SK-N-SH (cell line): ENCODE measurements around the gene GPC5. TPM values are rescaled to one million over a fixed set of nuclear protein-coding genes. Genes with fewer than 3 reads are reported as not detected.

Source experiments
- CTCF ChIA-PET: fragments of 300-600, 350-600 bp; formaldehyde crosslinking; extraction: SDS; loops from one replicate; lab custom pipeline; 2021; lab: Yijun Ruan, JAX
- POLR2A ChIA-PET: fragments of 350-600 bp; sonication (Branson Sonifier 250); formaldehyde crosslinking; extraction: SDS; loops from one replicate; lab custom pipeline; 2020; ENCODE audit warnings: antibody characterized with exemption, inconsistent platforms; lab: Yijun Ruan, JAX
- DNase-seq: peaks from one replicate; pipeline ENCODE4 v3.0.0; 2012
- H2AFZ ChIP-seq: fragments of 200-600 bp; sonication (generic); 2 replicates; pipeline ENCODE4 v1.8.1; 2016; ENCODE audit warnings: antibody characterized with exemption, mild to moderate bottlenecking, low read depth
- H3F3A ChIP-seq: fragments of 200-600 bp; sonication (generic); replicated peaks from 2 replicates; pipeline ENCODE3; 2016; ENCODE audit warnings: antibody characterized with exemption, mild to moderate bottlenecking; ENCODE audit not compliant: insufficient read depth
- H3K27ac ChIP-seq, 2 experiments: fragments of 200-500 bp in 1 of 2; fragments of 200-600 bp in 1 of 2; sonication (Bioruptor generic) in 1 of 2; sonication (generic), shearing (Covaris generic) in 1 of 2; 2 replicates each; pipeline versions ENCODE4 v1.5.1 to v1.6.1; 2014 to 2016; ENCODE audit warnings: low read depth in 2 of 2, inconsistent platforms in 1 of 2, low read length in 1 of 2, mild to moderate bottlenecking in 1 of 2, mixed read lengths in 1 of 2
- H3K27me3 ChIP-seq: fragments of 200-600 bp; sonication (generic), shearing (Covaris generic); 2 replicates; pipeline ENCODE4 v1.6.1; 2016; ENCODE audit warnings: mixed run types; ENCODE audit not compliant: insufficient read depth
- H3K36me3 ChIP-seq, 2 experiments: fragments of 200-500 bp in 1 of 2; fragments of 200-600 bp in 1 of 2; sonication (Bioruptor generic) in 1 of 2; sonication (generic) in 1 of 2; replicated peaks in 1 of 2; 2 replicates each; pipeline versions ENCODE3 to v1.5.1; 2014 to 2016; ENCODE audit warnings: low read length in 1 of 2, mild to moderate bottlenecking in 1 of 2; ENCODE audit not compliant: insufficient read depth in 2 of 2, control insufficient read depth in 1 of 2
- H3K4me1 ChIP-seq, 2 experiments: fragments of 200-500 bp in 1 of 2; fragments of 200-600 bp in 1 of 2; sonication (Bioruptor generic) in 1 of 2; sonication (generic), shearing (Covaris generic) in 1 of 2; 2 replicates each; pipeline versions ENCODE4 v1.5.1 to v1.6.1; 2014 to 2016; ENCODE audit warnings: low read depth in 1 of 2, low read length in 1 of 2, mixed run types in 1 of 2; ENCODE audit not compliant: insufficient read depth in 2 of 2, control insufficient read depth in 1 of 2
- H3K4me2 ChIP-seq: fragments of 200-600 bp; sonication (generic), shearing (Covaris generic); 2 replicates; pipeline ENCODE4 v1.6.1; 2017; ENCODE audit warnings: mixed run types
- H3K4me3 ChIP-seq, 2 experiments: fragments of 200-500 bp in 1 of 2; fragments of 200-600 bp in 1 of 2; sonication (Bioruptor generic) in 1 of 2; sonication (generic), shearing (Covaris generic) in 1 of 2; 2 replicates each; pipeline versions ENCODE4 v1.5.1 to v1.8.1; 2014 to 2016; ENCODE audit warnings: low read depth in 2 of 2, inconsistent platforms in 1 of 2, low read length in 1 of 2, mild to moderate bottlenecking in 1 of 2, mixed read lengths in 1 of 2, moderate library complexity in 1 of 2
- H3K79me2 ChIP-seq: fragments of 200-600 bp; sonication (generic); 2 replicates; pipeline ENCODE4 v1.8.1; 2017; ENCODE audit warnings: mild to moderate bottlenecking; ENCODE audit not compliant: insufficient read depth
- H3K9ac ChIP-seq: fragments of 200-600 bp; sonication (generic); 2 replicates; pipeline ENCODE4 v1.6.1; 2017; ENCODE audit warnings: mixed run types
- H3K9me2 ChIP-seq: fragments of 200-600 bp; sonication (generic); 2 replicates; pipeline ENCODE4 v1.6.1; 2017; ENCODE audit warnings: mixed run types
- H3K9me3 ChIP-seq: fragments of 200-600 bp; sonication (generic); 2 replicates; pipeline ENCODE4 v1.6.1; 2017; ENCODE audit warnings: mixed run types, mild to moderate bottlenecking, moderate library complexity
- H4K20me1 ChIP-seq: fragments of 200-600 bp; sonication (generic); 2 replicates; pipeline ENCODE4 v1.6.1; 2017; ENCODE audit warnings: mild to moderate bottlenecking, mixed run types; ENCODE audit not compliant: insufficient read depth
- CTCF ChIP-seq: fragments of 200-600 bp; sonication (generic); IDR thresholded peaks from 2 replicates; pipeline ENCODE4 v1.6.1; 2017; ENCODE audit warnings: antibody characterized with exemption, mild to moderate bottlenecking, moderate library complexity
- ELF1 ChIP-seq: IDR thresholded peaks from 2 replicates; pipeline ENCODE4 v1.4.0; 2012
- EZH2phosphoT487 ChIP-seq: fragments of 200-600 bp; sonication (generic); IDR thresholded peaks from 2 replicates; pipeline ENCODE4 v1.6.1; 2017; ENCODE audit warnings: low read depth, mixed run types, mild to moderate bottlenecking, antibody characterized with exemption, moderate library complexity, borderline replicate concordance
- FOXJ3 ChIP-seq: sonication (generic); formaldehyde crosslinking; IDR thresholded peaks from 2 replicates; pipeline ENCODE4 v1.5.1; 2020; ENCODE audit warnings: mild to moderate bottlenecking, missing genetic modification reagents
- FOXM1 ChIP-seq: IDR thresholded peaks from 2 replicates; pipeline ENCODE4 v1.4.0; 2012; ENCODE audit warnings: low read depth, mild to moderate bottlenecking
- GABPA ChIP-seq: IDR thresholded peaks from 2 replicates; pipeline ENCODE4 v1.4.0; 2012; ENCODE audit warnings: low read depth, mild to moderate bottlenecking
- MEF2A ChIP-seq: IDR thresholded peaks from 2 replicates; pipeline ENCODE4 v1.4.0; 2012; ENCODE audit warnings: low read depth, borderline replicate concordance
- MXI1 ChIP-seq: IDR thresholded peaks from 2 replicates; pipeline ENCODE4 v1.6.1; 2012; ENCODE audit warnings: mild to moderate bottlenecking, low read depth, low read length, improper control_type of control experiment
- NFIC ChIP-seq: IDR thresholded peaks from 2 replicates; pipeline ENCODE4 v1.4.0; 2012; ENCODE audit warnings: borderline replicate concordance
- NRF1 ChIP-seq: IDR thresholded peaks from 2 replicates; pipeline ENCODE4 v1.6.1; 2012; ENCODE audit warnings: low read depth, mild to moderate bottlenecking, low read length
- RCOR1 ChIP-seq: fragments of 150-350 bp; IDR thresholded peaks from 2 replicates; pipeline ENCODE4 v1.6.1; 2017; ENCODE audit warnings: antibody characterized with exemption, low read length
- REST ChIP-seq: IDR thresholded peaks from 2 replicates; pipeline ENCODE4 v1.6.1; 2012; ENCODE audit warnings: mild to moderate bottlenecking, low read depth, low read length, moderate library complexity
- RFX5 ChIP-seq: IDR thresholded peaks from 2 replicates; pipeline ENCODE4 v1.6.1; 2012; ENCODE audit warnings: mild to moderate bottlenecking, improper control_type of control experiment, low read length
- SIN3A ChIP-seq: IDR thresholded peaks from 2 replicates; pipeline ENCODE4 v1.6.1; 2012; ENCODE audit warnings: low read depth, mild to moderate bottlenecking, low read length, moderate library complexity, borderline replicate concordance
- TEAD4 ChIP-seq: IDR thresholded peaks from 2 replicates; pipeline ENCODE4 v1.4.0; 2012; ENCODE audit warnings: mild to moderate bottlenecking, borderline replicate concordance; ENCODE audit not compliant: insufficient read depth
- USF1 ChIP-seq: IDR thresholded peaks from 2 replicates; pipeline ENCODE4 v1.4.0; 2012; ENCODE audit warnings: low read depth, borderline replicate concordance
- YY1 ChIP-seq: IDR thresholded peaks from 2 replicates; pipeline ENCODE4 v1.4.0; 2012; ENCODE audit warnings: low read depth, mild to moderate bottlenecking
- WGBS: methylation state at CpG from one replicate; pipeline ENCODE4 v1.1.6; 2017; ENCODE audit warnings: low lambda C conversion rate; 5-methylcytosine and 5-hydroxymethylcytosine counted together
- polyA plus RNA-seq, 3 experiments: library from polyadenylated mRNA; depleted of rRNA; stranded (reverse); fragments of >200 nt; gene quantifications; 2 replicates each; pipeline ENCODE4 v1.2.3, GENCODE V29; 2012

GPC5 gene
- polyA plus RNA-seq, 1 of the 3 experiments (the other 2 are of a cell fraction), result 0.03 TPM

GRCh38 chr13:92429231-92429630, 1030.8 kb downstream of the GPC5 start:
- CTCF ChIA-PET, result no interaction called here
- no peak overlapping the region for H3K27ac ChIP-seq

More at GRCh38 chr13:92429231-92429630, 1030.8 kb downstream of the GPC5 start:
- no peaks in the 10 kb centered on the region for H3K4me1 ChIP-seq
- H2AFZ ChIP-seq, result no peak overlapping the region
- no peak overlapping the region for H3K4me2 ChIP-seq
- H3K9me3 ChIP-seq, result no peaks in the 10 kb centered on the region
- no peaks in the 10 kb centered on the region for H3K9me2 ChIP-seq
- WGBS, result 41% methylated on average over 2 of the region's 2 CpGs
- no peaks in the 10 kb centered on the region for H3K36me3 ChIP-seq
- POLR2A ChIA-PET, result no interaction called here
- no peaks in the 10 kb centered on the region for H4K20me1 ChIP-seq
- DNase-seq, result no peak
- no peaks in the 10 kb centered on the region for H3F3A ChIP-seq
- TF ChIP-seq YY1 (no peak), ELF1 (no peak), USF1 (no peak), RFX5 (no peak), MEF2A (no peak), REST (no peak), CTCF (no peak), NFIC (no peak), TEAD4 (no peak), EZH2phosphoT487 (no peak), GABPA (no peak), RCOR1 (no peak), SIN3A (no peak), FOXM1 (no peak), NRF1 (no peak), FOXJ3 (CRISPR knock-in tag) (no peak), MXI1 (no peak)
- H3K79me2 ChIP-seq, result no peaks in the 10 kb centered on the region
- no peaks in the 10 kb centered on the region for H3K27me3 ChIP-seq
- no peak overlapping the region for H3K9ac ChIP-seq
- no peak overlapping the region for H3K4me3 ChIP-seq
